HG03457 (cell line): Measurements from ENCODE around the gene VGLL4.

Experiments used
- ATAC-seq: cut with Tn5 transposase; IDR thresholded peaks from one replicate; pipeline ENCODE4 v1.9.1; 2021; ENCODE audit warnings: moderate number of reproducible peaks; ENCODE audit not compliant: unreplicated experiment

Gene VGLL4

DNA sequence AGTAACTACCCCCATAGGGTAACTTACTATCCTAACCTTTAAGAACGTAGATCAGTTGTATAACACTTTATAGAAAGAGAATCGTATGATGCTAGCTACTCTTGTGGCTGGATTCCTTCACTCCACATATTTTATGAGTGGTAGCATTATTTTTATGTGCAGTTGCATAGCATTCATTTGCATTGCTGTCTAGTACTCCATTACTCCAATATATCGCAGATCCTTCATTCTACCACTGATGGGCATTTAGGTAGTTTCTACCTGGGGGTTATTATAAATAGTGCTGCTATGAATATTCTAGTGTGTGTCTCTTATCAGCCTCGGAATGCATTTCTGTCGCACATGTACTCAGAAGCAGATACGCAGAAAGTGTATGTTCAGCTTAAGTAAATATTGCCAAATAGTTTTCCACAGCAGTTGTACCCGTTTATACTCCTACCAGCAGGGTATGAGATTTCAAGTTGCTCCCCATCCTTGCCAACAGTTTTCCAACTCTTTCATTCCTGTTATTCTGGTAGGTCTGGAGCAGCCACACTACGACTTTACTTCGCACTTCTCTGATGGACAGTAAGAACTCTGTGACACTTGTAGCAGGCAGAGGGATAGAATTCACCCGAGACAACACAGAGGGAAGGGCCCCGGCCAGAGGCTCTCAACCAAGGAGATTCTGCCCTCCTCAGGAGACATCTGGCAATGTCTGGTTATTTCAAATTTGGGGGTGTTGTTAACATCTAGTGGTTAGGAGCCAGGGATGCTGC is 9.8 kb upstream of the VGLL4 start:
- ATAC-seq: no peak

DNA sequence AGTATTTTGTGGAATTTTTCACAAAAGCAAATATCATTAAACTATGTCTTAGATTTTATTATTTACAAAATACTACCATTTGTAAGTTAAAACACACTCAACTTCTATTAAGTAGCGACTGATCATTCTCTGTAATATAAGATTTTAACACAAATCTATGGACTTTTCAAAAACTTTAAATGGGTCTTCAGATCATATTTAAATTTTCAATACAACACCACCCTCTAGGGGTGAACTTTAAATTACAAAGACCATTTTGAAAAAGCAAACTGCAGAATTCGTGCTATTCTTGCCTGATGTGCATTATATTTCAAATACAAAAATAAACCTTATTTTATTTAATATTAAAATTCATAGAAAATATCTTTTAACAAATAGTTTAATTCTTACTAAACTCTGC is 8.2 kb upstream of the VGLL4 start:
- no peak for ATAC-seq

DNA sequence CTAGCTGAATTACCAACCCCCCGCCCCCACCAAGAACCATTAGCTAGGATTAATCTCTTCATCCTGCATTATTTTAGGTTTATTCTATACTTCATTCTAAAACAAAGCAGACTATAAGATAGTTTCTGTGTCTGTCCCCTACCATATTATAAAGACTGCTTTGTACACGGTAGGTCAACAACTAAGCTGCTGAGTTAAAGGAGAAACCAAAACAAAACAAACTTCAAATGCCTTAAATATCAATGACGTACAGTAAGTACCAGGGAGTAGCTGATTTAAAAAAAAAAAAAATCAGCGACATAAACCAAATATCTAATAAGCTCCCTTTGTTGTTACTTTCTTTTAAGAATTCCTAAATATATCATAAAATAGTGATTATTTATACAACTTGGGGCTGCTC is 7.8 kb upstream of the VGLL4 start:
- ATAC-seq: no peak

DNA sequence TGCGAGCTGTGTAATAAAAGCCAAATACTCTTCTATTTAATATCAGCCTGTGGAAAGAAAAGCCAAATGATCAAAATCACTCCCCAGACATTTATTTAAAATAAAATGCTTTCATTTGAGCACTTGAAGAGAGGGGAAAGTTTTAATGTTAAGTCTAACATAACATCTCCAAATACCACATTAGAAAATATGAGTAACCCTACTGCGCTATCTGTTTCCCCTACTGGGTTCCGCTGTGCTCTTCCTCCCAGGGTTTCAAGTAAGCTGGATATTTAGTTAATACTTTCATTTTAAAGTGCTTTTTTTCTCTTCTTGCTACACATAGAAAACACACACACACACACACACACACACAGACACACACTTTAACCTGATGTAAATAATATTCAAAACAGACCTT is 6.7 kb upstream of the VGLL4 start:
- ATAC-seq: no peak

DNA sequence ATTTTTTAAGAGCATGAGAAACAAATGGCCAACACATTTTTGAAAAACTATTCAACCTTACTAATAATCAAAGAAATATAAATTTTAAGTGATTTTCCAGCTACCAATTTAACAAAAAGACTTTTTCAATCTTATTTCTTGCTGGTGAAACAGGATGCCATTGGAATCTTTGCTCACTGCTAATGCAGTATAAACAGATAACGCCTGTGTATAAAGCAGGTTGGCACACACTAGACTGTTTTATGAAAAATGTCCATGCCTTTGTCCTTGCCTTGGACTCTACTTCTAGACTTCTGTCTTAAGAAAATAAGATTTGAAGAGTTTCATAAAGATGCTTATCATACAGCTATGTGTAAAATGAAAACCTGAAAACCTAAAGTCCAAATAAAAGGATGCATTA is 5.0 kb upstream of the VGLL4 start:
- no peak for ATAC-seq

DNA sequence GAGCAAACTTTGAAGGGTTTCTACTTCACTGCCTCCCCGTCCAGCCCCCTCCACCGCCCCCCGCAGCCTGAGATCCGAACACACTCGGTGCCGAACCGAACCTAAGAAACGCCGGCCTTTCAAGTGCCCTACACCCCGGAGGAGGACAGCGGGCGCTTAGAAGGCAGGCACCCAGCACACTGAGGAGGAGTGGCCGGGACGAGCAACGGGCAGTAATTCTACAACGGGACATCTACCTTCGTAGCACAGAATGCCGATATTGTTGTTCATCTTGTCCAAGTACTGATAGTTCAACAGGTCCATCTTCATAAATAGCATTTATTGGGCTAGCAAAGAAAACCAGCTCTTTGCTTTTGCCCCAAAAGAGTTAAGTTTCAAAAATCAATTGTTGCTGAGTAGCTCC is 513 bp downstream of the VGLL4 start:
- ATAC-seq: no peak

DNA sequence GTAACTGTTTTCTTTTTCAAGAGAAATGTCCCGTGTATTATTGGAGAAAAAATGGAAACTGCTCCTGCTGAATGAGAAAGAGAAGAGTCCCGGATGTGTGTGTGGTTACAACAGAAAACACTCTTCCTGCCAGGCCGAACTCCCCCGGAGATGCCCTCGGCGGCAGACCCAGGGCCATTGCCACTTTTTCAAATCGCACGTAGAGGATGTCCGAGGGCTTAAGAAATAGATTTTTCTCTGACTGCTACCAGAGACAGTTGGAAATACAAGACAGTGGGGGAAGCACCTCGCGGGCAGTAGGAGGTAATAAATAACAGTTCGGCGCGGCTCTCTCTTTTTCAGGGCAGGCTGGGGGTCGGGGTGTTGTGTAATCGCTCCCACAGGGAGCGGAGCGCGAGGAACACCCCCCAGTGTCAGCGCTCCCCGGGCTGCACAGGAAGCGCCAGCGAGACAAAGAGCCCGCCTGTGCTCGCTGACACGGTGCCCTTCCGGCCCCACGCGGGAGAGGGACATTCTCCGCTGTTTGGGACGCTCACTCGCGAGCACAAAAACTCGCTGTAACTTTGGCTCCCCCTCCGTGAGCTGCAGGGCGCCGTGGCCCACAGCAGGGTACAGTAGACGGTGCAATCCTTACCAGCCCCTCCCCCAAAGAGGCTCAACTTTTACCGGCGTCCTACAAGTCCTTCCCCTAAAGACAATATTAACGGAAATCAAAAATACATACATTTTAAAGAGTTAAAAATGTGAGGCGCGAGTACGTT is 1.1 kb downstream of the VGLL4 start:
- ATAC-seq: peak; percentile 62

DNA sequence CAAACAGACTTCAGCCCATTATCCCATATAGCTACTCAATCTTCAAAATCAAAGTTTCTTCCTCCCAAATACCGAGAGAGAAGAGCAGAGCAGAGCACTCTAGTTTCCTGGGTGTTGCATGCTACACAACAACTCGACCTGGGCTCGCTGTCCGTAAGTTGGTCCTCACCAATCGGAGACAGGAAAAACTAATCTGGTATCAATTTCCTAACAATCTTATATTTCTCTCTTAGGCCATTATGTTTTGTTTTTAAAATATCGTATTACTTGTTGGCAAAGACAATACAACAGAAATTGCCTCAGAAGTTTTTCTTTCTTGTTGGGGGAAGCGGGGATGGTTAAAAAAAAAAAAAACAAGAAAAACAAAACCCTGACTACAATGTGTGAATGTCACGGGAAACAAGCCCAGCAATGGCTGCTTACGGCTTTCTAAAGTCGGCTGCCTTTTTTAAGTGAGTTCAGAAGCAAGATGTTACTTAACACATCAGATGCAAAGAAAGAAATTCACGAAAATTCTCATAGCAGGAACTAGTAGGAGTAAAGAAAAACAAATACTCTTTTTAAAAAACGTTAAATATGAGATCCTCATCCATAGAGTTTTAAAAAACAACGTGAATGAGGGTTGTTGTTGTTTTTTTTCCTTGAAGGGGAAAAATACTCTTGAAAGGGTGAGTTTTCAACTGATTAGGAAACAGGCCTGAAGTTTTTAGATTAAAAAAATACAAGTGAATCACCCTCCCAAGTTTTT is 1.9 kb downstream of the VGLL4 start:
- ATAC-seq: no peak

DNA sequence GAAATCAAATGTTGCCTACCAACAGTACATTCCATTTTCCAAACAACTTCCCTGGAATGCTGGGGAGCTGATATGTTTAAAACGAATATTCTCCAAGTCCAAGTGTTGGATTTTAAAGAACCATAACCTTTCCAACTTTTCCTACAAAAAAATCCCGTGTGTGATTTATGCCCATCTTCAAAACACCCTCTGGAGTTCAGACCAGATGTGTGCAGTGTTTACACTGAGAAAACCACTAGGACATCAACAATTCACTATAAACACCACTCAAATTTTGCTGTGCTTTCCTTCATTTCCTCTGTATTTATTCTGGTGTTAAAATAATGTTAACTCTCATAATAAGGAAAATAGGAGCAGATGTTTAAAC is 2.4 kb downstream of the VGLL4 start:
- ATAC-seq: no peak

DNA sequence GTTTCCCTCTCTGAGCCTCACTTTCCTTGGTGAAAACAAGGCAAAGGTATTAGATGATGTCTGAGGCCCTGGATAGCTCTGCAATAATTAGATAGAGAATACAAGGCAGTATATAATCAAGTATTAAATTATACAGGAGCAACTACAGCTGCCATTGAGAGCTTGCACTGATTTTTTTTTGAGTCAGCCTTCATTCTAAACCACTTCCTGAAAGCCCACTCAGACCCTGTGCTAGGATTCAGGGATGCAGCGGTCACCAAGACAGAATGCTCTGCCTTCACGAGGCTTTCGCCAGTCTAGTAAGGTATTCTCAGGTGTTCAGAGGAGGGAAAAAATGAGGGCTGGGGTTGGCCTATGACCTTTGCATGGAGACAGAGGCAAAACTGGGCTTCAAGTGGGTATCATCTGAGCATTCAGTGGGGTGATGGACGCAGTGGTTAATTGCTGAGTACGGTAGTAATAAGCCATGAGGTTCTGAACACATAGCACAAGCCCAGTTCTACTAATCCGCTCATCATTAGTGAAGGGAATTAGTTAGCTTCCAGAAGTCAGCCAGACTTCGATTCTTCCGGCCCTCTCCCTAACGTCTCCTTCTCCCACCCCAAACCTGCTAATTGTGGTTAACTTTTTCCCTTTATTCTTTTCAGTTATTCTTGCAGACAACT is 3.6 kb downstream of the VGLL4 start:
- ATAC-seq: no peak

DNA sequence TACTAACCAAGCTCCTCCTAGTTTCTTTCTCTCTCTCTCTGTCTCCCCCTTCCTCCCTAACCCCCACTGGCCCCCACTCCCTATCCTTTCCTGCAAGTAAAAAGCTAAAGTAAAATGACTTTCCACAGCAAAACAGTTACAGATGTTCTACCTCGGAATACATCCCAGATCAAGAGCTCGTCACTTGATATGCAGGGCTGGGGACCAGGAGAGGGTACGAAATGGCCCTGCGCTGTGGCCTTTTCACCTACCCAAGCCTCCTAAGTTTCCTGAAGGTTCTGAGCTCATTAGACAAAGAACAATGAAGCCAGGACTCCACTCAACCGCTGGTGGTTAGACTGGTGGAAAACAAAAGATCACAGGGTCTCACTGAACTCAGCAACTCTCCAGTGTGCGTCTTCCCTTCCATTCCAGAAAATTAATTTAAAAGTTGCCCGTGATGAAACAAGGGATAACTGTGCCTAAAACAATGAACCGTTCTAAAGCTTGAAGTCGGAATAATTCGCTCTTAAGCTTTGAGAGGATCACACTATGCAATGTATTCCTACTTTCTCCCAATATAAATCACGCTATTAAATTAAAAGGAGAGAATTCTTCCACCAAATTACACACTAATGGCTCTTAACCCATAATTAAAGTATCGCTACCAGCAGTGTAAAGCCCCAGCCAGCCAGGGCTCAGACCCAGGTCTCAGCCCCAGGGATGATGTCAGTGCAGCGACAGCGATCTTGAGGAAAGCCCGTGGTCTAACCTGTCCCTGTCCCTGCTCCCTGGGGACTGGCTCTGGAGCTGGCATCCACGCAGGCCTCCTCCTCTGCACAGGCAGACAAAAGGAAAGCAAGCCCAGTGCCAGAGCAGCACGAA is 5.0 kb downstream of the VGLL4 start:
- no peak for ATAC-seq

DNA sequence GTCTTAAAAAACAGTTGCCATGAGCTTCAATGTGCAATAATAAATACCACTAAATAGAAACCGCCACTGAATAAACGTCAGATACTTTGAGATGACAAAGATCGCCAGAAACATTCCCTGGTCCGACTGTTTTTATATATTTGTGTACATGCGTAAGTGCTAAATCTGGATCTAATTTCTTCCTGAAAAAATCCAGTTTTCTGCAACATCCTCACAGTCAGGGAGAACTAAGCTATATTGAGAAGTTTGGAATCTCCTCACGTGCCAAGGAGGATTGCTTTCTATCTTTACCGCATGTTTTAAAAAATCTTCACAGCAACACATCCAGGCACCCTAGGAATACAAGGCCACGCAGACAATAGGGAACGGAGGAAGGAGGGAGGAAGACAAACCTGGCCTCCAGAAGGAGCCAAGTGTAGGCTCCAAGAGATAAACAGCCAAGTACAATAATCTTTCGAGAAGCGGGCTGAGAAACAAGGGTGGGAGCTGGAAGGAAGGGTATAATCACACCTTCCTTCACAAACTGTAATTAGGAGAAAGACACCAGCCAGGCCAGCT is 5.7 kb downstream of the VGLL4 start:
- no peak for ATAC-seq

DNA sequence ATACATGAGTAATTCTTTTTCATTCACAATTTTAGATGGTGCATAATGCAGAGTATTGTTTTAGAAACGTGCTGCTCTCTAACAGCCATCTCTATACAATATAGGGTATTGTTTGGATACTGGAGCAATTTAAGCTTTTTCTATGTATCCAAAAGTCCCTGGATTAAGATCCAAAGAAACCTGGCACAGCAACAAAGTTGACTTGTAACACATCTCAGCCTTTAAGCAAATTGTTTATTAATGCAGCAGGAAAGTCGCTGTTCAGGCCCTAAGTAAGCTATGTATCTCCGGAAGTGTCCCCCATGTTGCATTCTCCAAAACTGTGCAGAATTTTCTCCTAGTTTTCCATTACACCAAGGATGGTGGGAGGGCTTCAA is 7.3 kb downstream of the VGLL4 start:
- ATAC-seq: no peak

DNA sequence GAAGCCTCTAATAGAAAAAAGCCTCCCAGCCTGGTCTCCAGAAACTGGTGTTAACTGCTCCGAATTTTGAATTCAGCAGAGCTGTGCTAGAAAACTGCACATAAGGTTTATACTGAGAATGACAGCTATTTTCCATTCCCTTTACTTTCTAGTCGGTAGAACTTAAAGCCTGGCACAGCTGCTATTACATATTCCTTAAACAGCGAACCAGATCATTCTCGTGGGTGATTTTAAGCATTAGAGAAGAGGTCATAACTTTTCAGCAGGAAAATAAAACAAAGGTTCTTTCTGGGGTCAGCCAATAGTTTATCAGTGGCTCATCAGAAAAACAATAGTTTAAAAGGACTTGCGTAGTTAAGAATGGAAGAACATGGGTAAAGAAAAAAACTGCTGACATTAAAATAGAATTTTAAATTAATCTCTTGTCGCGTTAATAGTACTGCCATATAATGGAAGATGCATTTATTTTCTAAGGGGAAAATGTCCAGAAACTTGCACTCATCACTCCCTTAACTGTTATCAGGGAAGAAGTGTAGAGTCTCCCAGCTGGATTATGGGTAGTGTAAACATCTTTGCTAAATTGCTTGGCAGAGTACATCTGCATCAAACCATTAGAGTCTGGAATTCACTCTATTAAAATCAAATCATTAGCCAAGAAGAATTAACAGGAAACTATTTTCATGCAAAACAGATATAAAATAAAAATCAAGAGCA is 7.9 kb downstream of the VGLL4 start:
- ATAC-seq: no peak

DNA sequence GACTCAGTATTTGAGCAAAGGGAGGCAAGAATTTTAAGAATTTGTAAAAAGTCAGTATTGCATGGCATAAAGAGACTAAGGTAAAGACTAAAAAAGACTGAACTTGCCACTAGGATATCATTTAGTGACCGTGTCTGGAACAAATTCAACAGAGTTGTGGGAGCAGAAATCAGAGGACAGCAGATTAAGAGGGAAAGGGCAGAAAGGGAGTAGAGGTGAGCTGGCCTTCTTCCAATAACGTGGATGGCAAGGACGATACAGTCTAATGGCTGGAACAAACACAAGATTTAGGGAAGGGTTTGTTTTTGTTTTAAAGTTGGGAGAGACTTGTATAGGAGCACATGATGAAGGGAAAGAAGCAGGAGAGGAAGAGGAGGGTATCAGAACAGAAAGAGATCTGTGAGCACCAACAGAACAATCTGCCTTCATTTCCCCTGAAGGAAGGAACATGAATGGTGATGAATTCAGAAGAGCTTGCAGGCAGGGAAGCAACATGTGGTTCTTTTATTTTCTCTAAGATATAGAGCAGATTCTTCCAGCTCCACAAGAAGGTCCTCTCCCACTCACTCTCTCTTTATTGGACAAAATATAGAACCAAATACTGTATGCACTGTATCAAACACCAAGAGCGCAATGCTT is 8.6 kb downstream of the VGLL4 start:
- ATAC-seq: no peak

DNA sequence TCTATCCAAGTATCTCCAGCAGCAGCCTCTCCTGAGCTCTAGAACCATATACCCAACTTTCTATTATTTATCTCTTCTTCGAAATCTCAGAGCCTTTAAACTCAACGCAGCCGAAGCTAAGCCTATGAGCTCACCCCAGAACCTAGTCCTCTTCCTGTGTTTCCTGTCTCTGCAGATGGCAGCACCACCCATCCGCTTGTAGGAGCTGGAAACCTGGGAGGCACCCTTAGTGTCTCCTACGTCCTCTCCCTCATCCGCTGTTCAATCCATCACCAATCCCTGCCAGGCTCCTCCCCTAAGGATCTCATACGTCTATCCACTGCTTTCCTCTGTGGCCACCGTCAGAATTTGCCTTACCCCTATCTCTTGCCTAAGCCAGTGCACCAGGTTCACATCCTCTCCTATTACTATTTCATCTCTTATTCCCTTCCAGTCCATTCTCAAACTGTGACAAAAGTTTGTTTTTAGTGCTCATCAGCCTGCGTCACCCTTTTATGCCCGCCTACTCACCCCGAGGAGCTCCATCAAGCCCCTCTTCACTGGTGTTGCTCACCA is 9.6 kb downstream of the VGLL4 start:
- ATAC-seq: no peak

DNA sequence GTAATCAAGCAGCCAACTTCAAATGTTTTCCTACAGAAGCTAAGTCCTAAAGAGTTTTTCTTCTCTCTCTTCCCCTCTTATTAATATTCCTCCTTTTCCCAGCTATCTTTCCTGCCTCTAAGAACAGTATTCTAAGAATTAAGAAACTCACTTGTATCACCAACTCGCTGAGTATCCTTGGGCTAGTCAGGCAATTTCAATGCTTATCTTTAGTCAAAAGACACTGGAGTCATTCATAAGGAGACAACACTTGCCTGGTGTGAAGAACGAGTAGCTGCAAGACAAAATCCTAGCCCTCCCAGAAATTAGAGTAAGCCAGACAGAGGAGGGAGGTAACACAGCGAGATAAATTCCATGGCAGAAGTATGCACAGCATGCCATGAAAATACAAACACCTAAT is 10.7 kb downstream of the VGLL4 start:
- no peak for ATAC-seq

DNA sequence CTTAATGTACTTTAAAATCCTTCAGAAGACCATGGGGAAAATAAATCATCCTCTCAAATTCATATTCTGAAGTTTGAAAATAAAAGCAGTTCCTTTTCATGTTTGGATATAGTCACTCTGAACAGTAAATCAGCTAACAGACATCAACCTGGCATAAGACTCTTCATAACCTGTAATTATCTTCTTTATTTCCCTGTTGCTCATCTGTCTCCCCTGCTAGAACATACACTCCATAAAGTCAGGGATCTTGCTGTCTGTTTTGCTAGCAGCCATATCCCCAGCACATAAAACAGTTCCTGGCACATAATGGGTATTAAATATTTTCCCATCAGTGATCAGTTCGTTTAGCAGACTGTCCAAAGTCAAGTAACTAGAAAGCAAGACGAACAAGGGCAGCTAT is 11.2 kb downstream of the VGLL4 start:
- ATAC-seq: no peak

DNA sequence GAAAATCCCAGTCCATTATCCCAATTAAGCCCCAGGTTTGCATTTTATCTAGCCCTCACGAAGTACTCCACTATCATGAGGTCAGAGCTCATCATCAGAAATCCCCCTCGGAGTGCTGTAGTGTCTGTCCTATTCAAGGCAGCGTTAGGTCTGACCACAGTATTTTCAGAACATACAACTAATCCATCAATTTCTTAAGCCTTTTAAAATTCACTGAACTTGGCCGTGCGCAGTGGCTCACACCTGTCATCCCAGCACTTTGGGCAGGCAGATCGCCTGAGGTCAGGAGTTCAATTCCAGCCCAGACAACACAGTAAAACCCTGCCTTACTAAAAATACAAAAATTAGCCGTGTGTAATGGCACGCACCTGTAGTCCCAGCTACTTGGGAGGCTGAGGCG is 11.9 kb downstream of the VGLL4 start:
- no peak for ATAC-seq
